ENCODE data around the gene DYRK4. TPM values are rescaled to one million over a fixed set of nuclear protein-coding genes. Genes with fewer than 3 reads are reported as not detected.
"Not testable (repeated sequence)": the region's sequence is repeated elsewhere in the genome, so short reads cannot be mapped to it uniquely, and the experiment has no call there.

DYRK4 gene, protein sequence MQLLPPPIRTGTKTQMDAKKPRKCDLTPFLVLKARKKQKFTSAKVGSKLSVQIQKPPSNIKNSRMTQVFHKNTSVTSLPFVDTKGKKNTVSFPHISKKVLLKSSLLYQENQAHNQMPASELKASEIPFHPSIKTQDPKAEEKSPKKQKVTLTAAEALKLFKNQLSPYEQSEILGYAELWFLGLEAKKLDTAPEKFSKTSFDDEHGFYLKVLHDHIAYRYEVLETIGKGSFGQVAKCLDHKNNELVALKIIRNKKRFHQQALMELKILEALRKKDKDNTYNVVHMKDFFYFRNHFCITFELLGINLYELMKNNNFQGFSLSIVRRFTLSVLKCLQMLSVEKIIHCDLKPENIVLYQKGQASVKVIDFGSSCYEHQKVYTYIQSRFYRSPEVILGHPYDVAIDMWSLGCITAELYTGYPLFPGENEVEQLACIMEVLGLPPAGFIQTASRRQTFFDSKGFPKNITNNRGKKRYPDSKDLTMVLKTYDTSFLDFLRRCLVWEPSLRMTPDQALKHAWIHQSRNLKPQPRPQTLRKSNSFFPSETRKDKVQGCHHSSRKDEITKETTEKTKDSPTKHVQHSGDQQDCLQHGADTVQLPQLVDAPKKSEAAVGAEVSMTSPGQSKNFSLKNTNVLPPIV
- total RNA-seq (10 to 100 TPM; 15.6 to 21.4 TPM), polyA plus RNA-seq (10 to 100 TPM; 26.3 to 34.7 TPM)

DNA sequence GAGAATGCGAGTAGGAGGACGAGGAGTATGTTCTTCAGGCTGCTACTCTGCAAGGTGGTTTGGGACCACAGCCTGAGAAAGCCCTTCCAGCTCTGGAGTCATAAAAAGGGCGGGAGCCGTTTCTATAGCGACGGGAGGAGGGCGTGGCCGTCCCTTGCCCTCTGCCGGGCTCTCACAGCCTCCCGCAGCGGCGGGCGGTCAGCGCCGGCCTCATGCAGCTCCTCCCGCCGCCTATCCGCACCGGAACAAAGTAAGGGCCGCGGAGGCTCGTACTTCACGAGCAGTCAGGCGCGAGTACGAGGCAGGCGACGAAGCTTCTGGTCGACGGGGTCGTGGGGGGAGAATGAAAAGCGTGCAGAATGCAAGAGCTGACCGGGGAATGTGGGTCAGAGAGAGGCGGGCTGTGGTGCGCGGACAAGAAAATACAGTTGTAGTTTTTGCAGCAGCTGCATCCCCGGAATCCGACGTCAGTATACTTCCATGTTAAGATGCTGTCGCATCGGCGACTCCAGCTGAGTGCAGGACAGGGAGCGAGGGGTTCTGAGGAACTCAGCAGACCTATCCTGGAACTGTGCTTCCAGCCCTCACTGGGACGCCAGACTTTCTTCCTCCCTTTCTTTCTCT lies at the start of gene DYRK4:
TSS of gene DYRK4 (plus strand) at position 175 of the 624 bp plus-strand sequence. CDS start at position 213, 38 bp downstream.
- intact Hi-C loops (cut with micrococcal nuclease) = no loop called here
- H3K27me3 Mint-ChIP-seq = peaks cover 0 to 6% of the 10 kb centered on the region in 2 donors
- H3K27ac Mint-ChIP-seq = no peak within 1 kb of the TSS
- Histone ChIP-seq H3K4me1 (ENCODE audit: insufficient read depth, low read length) (no peaks in the 10 kb centered on the region), H3K9me3 (ENCODE audit: control insufficient read depth in 1 of 2, low read length in 2 of 2) (no peaks in the 10 kb centered on the region), H3K36me3 (ENCODE audit: insufficient read depth, low read length) (no peaks in the 10 kb centered on the region), H3K27me3 (ENCODE audit: insufficient read depth, low read length) (no peaks in the 10 kb centered on the region), H3K27ac (ENCODE audit: low read depth, low read length) (no peak within 1 kb of the TSS), H3K4me3 (ENCODE audit: low read length in 2 of 2) (no peak within 1 kb of the TSS)
- no peaks in the 10 kb centered on the region for H3K36me3 Mint-ChIP-seq
- CTCF ChIA-PET (ENCODE audit: partially characterized antibody) = interaction anchor here (0.9 kb wide), 1 partner anchor 141 kb away, joined by 8 read pairs; no protein-coding TSS in a partner anchor
- H3K4me1 Mint-ChIP-seq = peaks cover 0 to 9% (median 3%) of the 10 kb centered on the region in 4 donors
- no peak for DNase-seq
- H3K9me3 Mint-ChIP-seq = no peaks in the 10 kb centered on the region
- POLR2A ChIA-PET (ENCODE audit: partially characterized antibody) = no interaction called here
- peak within 1 kb of the TSS in 2 of 8 donors; percentile 39 to 63 for H3K4me3 Mint-ChIP-seq

DNA sequence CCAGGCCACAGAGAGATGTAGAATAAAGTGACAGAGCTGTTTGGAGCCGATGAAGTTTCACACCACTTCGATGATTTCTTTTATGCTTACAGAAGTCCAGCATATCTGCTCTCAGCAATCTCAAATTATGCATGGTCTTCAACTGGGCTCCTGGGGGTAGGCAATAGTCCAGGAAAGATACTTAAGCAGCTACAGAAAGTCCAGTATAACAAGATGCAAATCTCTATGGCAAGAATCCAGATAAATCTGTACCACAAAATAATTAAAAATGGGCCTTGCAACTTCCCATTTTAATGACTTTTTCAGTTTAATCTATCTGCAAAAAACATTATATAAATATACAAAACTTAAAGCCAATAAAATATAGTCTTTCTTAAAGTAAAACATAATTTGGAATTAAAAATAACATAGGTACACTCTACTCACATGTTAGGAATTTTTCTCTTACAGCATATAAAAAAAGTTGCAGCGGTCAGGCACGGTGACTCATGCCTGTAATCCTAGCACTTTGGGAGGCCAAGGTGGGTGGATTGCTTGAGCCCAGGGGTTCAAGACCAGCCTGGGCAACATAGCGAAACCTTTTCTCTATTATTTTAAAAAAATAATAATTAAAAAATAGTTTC lies 43.8 kb upstream of the DYRK4 start:
- H3K4me1 ChIP-seq (ENCODE audit: insufficient read depth, low read length) = no peaks in the 10 kb centered on the region
- POLR2A ChIA-PET (ENCODE audit: partially characterized antibody) = interaction anchor here (0.6 kb wide), 1 partner anchor 11 kb away, joined by 3 read pairs; no protein-coding TSS in a partner anchor
- H3K36me3 Mint-ChIP-seq = peaks cover 33 to 50% of the 10 kb centered on the region in 2 donors
- no peaks in the 10 kb centered on the region for H3K9me3 ChIP-seq (ENCODE audit: control insufficient read depth in 1 of 2, low read length in 2 of 2)
- no peak overlapping the region for H3K4me3 ChIP-seq (ENCODE audit: low read length in 2 of 2)
- DNase-seq = no peak
- no peaks in the 10 kb centered on the region for H3K36me3 ChIP-seq (ENCODE audit: insufficient read depth, low read length)
- CTCF ChIA-PET (ENCODE audit: partially characterized antibody) = interaction anchor here (1.2 kb wide), 1 partner anchor 97 kb away, joined by 4 read pairs; no protein-coding TSS in a partner anchor
- H3K4me3 Mint-ChIP-seq = no peak overlapping the region
- no peak overlapping the region for H3K27ac ChIP-seq (ENCODE audit: low read depth, low read length)
- intact Hi-C loops (cut with micrococcal nuclease) = no loop called here
- H3K9me3 Mint-ChIP-seq = peaks cover 0 to 3% (median 0%) of the 10 kb centered on the region in 8 donors
- peak overlapping the region in 1 of 7 donors; percentile 71 for H3K27ac Mint-ChIP-seq
- no peaks in the 10 kb centered on the region for H3K27me3 Mint-ChIP-seq
- H3K27me3 ChIP-seq (ENCODE audit: insufficient read depth, low read length) = no peaks in the 10 kb centered on the region
- peaks cover 0 to 2% (median 0%) of the 10 kb centered on the region in 4 donors for H3K4me1 Mint-ChIP-seq

DNA sequence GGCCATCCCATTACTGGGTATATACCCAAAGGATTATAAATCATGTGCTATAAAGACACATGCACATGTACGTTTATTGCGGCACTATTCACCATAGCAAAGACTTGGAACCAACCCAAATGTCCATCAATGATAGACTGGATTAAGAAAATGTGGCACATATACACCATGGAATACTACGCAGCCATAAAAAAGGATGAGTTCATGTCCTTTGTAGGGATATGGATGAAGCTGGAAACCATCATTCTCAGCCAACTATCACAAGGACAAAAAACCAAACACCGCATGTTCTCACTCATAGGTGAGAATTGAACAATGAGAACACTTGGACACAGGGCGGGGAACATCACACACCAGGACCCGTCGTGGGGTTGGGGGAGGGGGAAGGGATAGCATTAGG lies 38.6 kb upstream of the DYRK4 start:
- POLR2A ChIA-PET (ENCODE audit: partially characterized antibody); H3K4me1 ChIP-seq (ENCODE audit: insufficient read depth, low read length); H3K27me3 Mint-ChIP-seq; H3K4me1 Mint-ChIP-seq; DNase-seq; H3K27ac ChIP-seq (ENCODE audit: low read depth, low read length); H3K27me3 ChIP-seq (ENCODE audit: insufficient read depth, low read length); H3K4me3 ChIP-seq (ENCODE audit: low read length in 2 of 2); H3K4me3 Mint-ChIP-seq; H3K9me3 ChIP-seq (ENCODE audit: control insufficient read depth in 1 of 2, low read length in 2 of 2); H3K27ac Mint-ChIP-seq; H3K36me3 ChIP-seq (ENCODE audit: insufficient read depth, low read length); H3K9me3 Mint-ChIP-seq: not testable (repeated sequence)
- intact Hi-C loops (cut with micrococcal nuclease) = loop anchor here (10.0 kb wide), 1 partner anchor 529 kb away; no protein-coding TSS in a partner anchor
- H3K36me3 Mint-ChIP-seq = peaks cover 36 to 51% of the 10 kb centered on the region in 2 donors
- CTCF ChIA-PET (ENCODE audit: partially characterized antibody) = interaction anchor here (5.3 kb wide), 1 partner anchor 101 kb away, joined by 86 read pairs; no protein-coding TSS in a partner anchor

DNA sequence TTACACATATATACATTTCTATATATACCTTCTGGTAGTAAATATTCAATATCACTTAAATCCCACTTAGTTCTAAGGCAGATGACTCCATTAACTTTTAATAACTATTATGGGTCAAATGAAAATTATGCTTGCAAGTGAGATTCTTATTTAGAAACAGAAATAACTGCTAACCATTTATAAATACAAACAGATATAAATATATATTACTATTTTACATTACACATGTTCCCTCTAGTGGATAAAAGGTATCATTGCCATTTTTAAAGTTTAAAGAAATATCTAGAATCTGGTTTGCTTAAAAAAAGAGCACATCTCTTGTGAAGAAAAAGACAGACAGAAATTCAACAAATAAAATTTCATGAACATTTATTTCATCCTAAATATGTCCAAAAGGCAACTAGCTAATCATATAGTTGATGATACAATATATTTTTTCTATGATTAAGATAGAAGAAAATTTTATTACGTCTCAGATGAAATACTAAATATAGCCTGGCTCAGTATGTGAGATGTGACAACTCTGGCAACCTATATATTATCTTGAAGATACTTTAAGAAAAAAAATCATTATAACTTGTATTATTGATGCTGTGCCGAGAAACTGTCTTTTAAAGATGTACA lies 35.0 kb upstream of the DYRK4 start:
- Histone ChIP-seq H3K27me3 (ENCODE audit: insufficient read depth, low read length) (no peaks in the 10 kb centered on the region), H3K9me3 (ENCODE audit: control insufficient read depth in 1 of 2, low read length in 2 of 2) (no peaks in the 10 kb centered on the region), H3K36me3 (ENCODE audit: insufficient read depth, low read length) (peaks cover 5% of the 10 kb centered on the region), H3K4me3 (ENCODE audit: low read length in 2 of 2) (no peak overlapping the region), H3K27ac (ENCODE audit: low read depth, low read length) (no peak overlapping the region), H3K4me1 (ENCODE audit: insufficient read depth, low read length) (peaks cover 20% of the 10 kb centered on the region)
- Mint-ChIP-seq H3K27ac (no peak overlapping the region), H3K36me3 (peaks cover 32 to 39% of the 10 kb centered on the region in 2 donors), H3K4me1 (peaks cover 0 to 9% (median 4%) of the 10 kb centered on the region in 4 donors), H3K9me3 (no peaks in the 10 kb centered on the region), H3K27me3 (no peaks in the 10 kb centered on the region), H3K4me3 (no peak overlapping the region)
- intact Hi-C loops (cut with micrococcal nuclease) = loop anchor here (1.0 to 10.0 kb wide), 6 partner anchors 11 to 532 kb away; partner anchors contain the start of gene RAD51AP1
- peak in 4 of 5 donors; percentile 26 to 35 (median 32) for DNase-seq
- ChIA-PET POLR2A (ENCODE audit: partially characterized antibody) (interaction anchor here (1.2 kb wide), 1 partner anchor 20 kb away, joined by 4 read pairs; no protein-coding TSS in a partner anchor), CTCF (ENCODE audit: partially characterized antibody) (interaction anchor here (0.8 to 5.3 kb wide), 11 partner anchors 10 to 643 kb away, joined by 3 to 86 read pairs (median 3); no protein-coding TSS in a partner anchor)

DNA sequence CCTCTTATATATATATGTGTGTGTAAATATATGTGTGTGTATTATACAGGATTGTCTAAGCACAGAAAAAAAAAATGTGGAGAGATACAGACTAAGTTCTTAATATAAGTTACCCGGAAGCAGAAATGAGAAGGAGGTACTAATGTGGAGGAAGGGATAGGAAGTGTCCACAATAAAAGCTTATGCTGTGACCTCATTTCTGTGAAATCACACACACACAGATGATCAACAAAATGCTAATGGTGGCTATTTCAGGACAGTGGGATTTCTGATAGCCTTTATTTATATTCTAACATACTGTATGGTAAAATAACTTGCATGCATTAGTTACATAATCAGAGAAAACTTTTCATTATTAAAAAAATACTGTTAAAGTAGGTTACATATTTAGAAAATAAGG lies 31.8 kb upstream of the DYRK4 start:
- intact Hi-C loops (cut with micrococcal nuclease) = loop anchor here (5.0 kb wide), 1 partner anchor 33 kb away; no protein-coding TSS in a partner anchor
- Mint-ChIP-seq H3K27me3 (no peaks in the 10 kb centered on the region), H3K27ac (peak overlapping the region in 4 of 7 donors; percentile 9 to 84 (median 62)), H3K9me3 (no peaks in the 10 kb centered on the region), H3K4me3 (peak overlapping the region in 1 of 8 donors; percentile 0), H3K36me3 (peaks cover 13 to 21% of the 10 kb centered on the region in 2 donors), H3K4me1 (peaks cover 0 to 9% (median 4%) of the 10 kb centered on the region in 4 donors)
- Histone ChIP-seq H3K4me3 (ENCODE audit: low read length in 2 of 2) (no peak overlapping the region), H3K36me3 (ENCODE audit: insufficient read depth, low read length) (peaks cover 5% of the 10 kb centered on the region), H3K27ac (ENCODE audit: low read depth, low read length) (no peak overlapping the region), H3K4me1 (ENCODE audit: insufficient read depth, low read length) (peaks cover 20% of the 10 kb centered on the region), H3K27me3 (ENCODE audit: insufficient read depth, low read length) (no peaks in the 10 kb centered on the region), H3K9me3 (ENCODE audit: control insufficient read depth in 1 of 2, low read length in 2 of 2) (no peaks in the 10 kb centered on the region)
- CTCF ChIA-PET (ENCODE audit: partially characterized antibody) = interaction anchor here (4.0 kb wide), 1 partner anchor 109 kb away, joined by 28 read pairs; no protein-coding TSS in a partner anchor
- no peak for DNase-seq
- POLR2A ChIA-PET (ENCODE audit: partially characterized antibody) = no interaction called here

DNA sequence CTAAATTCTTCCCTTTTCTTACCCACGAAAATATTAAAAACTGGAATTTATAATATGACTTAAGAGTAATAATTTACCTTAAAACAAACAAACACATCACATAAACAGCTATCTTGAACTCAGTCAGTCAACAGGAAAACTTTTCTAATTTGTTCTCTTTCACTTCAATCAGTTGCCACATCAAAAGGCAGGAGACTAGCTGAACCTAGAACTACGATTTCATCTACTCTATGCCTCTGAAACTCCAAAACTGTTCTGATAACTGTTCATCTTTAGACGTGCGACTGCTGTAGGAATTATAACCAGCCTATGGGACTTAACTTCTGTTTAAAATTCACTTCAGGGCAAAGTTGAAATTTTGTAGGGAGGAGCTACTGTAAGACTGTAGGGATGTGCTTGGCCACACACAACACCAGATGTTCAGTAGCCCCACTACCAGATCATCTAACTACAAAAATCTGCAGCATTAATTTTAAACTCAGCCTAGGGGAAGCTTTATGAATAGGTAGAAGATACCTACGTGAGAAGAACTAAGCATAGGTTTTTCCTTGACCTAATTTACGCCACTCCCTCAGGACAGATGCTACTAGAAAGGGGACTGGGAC lies 30.9 kb upstream of the DYRK4 start:
- H3K27ac ChIP-seq (ENCODE audit: low read depth, low read length) = no peak overlapping the region
- DNase-seq = peak in 4 of 5 donors; percentile 10 to 31 (median 24)
- intact Hi-C loops (cut with micrococcal nuclease) = loop anchor here (5.0 kb wide), 1 partner anchor 34 kb away; no protein-coding TSS in a partner anchor

More for the DNA sequence above, 30.9 kb upstream of the DYRK4 start:
- H3K36me3 Mint-ChIP-seq = peaks cover 13 to 21% of the 10 kb centered on the region in 2 donors
- ChIA-PET CTCF (ENCODE audit: partially characterized antibody) (interaction anchor here (4.0 kb wide), 1 partner anchor 110 kb away, joined by 28 read pairs; no protein-coding TSS in a partner anchor), POLR2A (ENCODE audit: partially characterized antibody) (interaction anchor here (1.3 kb wide), 1 partner anchor 209 kb away, joined by 4 read pairs; no protein-coding TSS in a partner anchor)
- H3K9me3 Mint-ChIP-seq = no peaks in the 10 kb centered on the region
- Histone ChIP-seq H3K36me3 (ENCODE audit: insufficient read depth, low read length) (peaks cover 5% of the 10 kb centered on the region), H3K9me3 (ENCODE audit: control insufficient read depth in 1 of 2, low read length in 2 of 2) (no peaks in the 10 kb centered on the region), H3K27me3 (ENCODE audit: insufficient read depth, low read length) (no peaks in the 10 kb centered on the region), H3K4me1 (ENCODE audit: insufficient read depth, low read length) (peaks cover 20% of the 10 kb centered on the region), H3K4me3 (ENCODE audit: low read length in 2 of 2) (no peak overlapping the region)
- no peak overlapping the region for H3K27ac Mint-ChIP-seq
- H3K4me3 Mint-ChIP-seq = peak overlapping the region in 2 of 8 donors; percentile 5 to 53
- no peaks in the 10 kb centered on the region for H3K27me3 Mint-ChIP-seq
- peaks cover 0 to 9% (median 4%) of the 10 kb centered on the region in 4 donors for H3K4me1 Mint-ChIP-seq

All from CD4-positive, alpha-beta memory T cell (primary cell).